AML-193 (cell line): ENCODE data around the gene MAB21L4.

ENCODE experiments used
- DNase-seq, 2 experiments: peaks; one replicate each; lab custom pipeline; 2025; lab: John Stamatoyannopoulos, UW

MAB21L4 gene

DNA sequence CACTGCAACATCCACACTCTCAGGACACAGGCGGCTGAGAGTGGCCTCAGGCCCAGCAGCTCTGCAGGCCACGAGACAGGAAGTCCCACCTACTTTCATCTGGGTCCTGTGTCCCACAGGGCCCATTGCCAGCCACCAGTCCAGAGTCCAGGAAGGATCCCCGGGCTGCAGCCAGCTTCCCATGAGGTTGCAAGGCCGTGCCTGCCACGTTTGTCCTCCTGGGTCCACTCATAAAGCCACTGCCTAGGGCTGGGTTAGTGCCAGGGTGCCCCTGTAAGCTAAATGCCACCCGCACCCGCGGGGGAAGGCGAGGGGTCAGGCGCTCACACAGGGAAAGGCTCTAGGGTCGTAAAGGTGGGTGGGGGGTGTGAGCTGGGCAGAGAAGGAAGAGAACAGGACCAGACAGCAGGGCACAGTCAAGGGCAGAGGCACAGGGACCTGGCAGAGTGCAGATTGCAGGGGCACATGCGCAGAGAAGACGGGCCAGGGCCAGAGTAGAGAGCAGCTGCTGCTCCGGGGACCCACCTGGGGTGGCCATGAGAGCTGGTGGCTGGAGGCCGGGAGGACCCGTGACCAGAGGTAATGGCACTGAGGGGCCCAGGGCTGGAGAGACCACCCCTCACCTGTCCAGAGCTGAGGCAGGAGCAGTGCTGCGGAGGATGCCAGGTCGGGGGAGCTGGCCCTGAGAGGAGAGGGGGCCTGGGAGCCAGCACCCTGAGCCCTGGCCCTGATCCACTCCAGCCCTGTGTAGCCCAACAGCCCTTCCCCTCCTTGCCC, 19.3 kb downstream of the MAB21L4 start:
- DNase-seq = no peak

- DNase-seq = no peak
These were observed 19.9 kb downstream of the MAB21L4 start for GRCh38 chr2:240876035-240876474.

- DNase-seq = no peak
These were observed 20.5 kb downstream of the MAB21L4 start for GRCh38 chr2:240875228-240876034.

GRCh38 chr2:240874715-240875227, 21.2 kb downstream of the MAB21L4 start:
- no peak for DNase-seq

- DNase-seq = no peak
These were observed 21.9 kb downstream of the MAB21L4 start for GRCh38 chr2:240873805-240874714.

GRCh38 chr2:240873098-240873788, 22.7 kb downstream of the MAB21L4 start:
- DNase-seq = no peak

- DNase-seq = no peak
These were observed 23.4 kb downstream of the MAB21L4 start for GRCh38 chr2:240872317-240873097.

DNA sequence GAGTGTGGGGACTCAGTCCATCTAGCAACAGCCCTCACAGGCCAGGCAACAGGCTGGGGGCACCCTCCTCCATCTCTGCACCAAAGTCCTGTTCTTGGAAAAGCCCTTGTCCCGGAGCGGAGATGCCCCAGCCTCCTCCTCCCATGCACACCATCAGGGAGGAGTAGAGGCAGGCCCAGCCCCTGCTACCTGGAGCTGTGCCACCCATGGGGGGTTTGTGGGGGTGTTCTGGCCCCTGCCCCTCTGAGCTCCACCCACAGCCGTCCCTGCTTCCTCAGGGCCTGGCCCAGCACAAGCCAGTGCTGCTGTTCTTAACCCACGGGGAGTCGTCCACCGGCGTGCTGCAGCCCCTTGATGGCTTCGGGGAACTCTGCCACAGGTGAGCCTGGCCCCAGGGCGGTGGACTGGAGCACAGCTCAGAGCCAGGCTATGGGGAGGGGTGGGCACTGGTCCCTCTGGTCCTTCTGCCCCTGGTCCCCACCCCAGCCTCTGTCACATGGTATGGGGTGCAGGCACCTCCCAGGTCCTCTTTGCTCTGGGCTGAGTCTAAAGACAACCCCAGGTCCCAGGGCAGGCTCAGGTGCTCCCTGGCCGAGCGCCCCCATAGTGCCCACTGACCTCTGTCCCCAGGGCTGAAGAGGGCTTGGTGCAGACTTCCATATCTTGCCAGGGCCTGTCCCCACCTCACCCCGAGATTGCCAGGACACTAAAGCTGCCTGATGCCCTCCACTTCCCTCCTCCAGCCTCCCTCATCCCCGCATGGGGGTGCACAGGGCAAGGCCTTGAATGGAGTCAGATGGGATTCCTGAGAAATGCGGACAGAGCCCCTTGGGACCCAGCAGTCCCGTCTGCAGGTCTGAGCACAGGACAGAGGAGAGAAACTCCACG, 24.6 kb downstream of the MAB21L4 start:
- DNase-seq = no peak

GRCh38 chr2:240869956-240870875, 25.7 kb downstream of the MAB21L4 start:
- no peak for DNase-seq

DNA sequence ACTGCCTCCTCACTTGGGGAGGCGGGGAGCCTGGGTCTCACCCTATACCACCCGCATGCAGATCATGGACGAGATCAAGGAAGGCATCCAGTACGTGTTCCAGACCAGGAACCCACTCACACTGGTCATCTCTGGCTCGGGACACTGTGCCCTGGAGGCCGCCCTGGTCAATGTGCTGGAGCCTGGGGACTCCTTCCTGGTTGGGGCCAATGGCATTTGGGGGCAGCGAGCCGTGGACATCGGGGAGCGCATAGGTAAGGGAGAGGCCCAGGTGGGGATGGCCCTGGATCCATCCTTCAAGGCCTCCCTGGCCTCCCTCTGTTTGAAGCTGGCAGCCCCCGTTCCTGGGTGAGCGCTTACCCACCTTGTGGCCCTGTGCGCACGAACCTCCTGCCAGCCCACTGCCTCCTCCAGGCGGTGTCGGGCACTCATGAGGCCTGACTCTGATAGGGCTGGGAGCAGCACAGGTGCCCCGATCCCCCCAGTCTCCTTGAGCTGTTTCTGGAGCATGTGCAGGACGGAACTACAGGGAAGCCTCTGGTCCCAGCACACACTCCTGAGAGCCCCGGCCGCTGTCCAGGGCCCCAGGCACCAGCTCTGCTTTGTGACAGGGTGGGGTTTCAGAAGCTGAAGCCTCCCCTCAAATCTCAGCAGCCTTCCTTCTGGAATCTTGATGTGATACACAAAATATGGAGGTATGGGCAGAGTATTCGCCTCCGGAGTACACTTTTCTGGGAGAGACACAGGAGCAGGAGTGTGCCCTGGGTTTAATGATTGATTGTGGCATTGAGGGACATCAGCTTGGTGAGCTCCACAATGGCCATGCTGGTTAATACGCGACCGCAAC, 26.6 kb downstream of the MAB21L4 start:
- no peak for DNase-seq

- no peak for DNase-seq
These were observed 27.5 kb downstream of the MAB21L4 start, which contains the start of gene AGXT for GRCh38 chr2:240868286-240869108. AGXT (plus strand) TSS chr2:240868824; CDS start chr2:240868866, 42 bp downstream.

DNA sequence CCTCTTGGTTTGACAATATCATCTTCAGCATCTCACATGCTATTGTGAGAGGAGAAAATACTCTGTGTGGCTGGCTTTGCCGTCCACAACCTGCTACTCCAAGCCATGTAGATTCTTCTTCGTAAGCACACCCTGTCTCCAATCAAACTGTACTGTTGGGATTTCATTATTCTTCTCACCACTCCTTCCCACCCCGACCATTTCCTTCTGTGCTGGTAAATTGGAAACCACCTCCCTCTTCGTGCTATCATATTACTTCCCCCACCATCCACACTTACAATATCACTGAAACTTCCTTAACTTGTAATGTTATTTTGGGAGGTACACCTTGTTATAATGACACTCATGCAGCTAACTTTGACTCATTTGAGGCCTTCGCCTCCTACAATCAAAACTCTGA, 30.6 kb downstream of the MAB21L4 start:
- DNase-seq = no peak

DNA sequence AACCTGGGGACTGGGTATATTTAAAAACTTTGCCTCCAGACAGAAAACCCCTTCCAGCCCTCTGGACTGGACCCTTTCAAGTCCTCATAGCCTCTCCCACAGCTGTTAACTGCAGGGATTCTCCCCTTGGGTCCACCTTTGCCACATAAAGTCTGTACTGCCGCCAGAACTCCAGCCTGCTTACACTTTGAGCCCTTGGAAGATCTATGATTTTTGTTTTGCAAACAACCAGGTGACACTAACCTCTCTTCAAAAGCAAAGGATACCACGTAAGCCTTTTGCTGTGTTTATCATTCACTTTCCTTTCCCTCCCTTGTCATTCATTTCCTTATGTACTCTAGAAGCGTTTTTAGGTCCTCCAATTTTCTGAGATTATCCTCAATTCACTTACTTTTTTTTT, 31.5 kb downstream of the MAB21L4 start:
- no peak for DNase-seq

DNA sequence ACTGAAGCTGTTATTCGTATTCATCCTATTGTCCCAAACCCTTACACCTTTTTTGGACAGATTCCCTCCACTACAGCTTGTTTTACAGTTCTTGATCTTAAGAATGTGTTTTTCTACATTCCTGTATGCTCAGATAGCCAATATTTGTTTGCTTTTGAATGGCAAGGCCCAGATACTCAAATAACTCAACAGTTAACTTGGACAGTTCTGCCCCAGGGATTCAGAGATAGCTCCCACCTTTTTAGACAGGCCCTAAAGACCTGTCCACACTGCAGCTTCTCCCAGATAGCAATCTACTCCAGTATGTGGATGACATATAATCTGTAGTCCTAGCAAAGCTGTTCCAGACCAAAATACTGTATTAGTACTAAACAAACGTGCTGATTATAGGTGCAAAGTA, 34.4 kb downstream of the MAB21L4 start:
- no peak for DNase-seq

DNA sequence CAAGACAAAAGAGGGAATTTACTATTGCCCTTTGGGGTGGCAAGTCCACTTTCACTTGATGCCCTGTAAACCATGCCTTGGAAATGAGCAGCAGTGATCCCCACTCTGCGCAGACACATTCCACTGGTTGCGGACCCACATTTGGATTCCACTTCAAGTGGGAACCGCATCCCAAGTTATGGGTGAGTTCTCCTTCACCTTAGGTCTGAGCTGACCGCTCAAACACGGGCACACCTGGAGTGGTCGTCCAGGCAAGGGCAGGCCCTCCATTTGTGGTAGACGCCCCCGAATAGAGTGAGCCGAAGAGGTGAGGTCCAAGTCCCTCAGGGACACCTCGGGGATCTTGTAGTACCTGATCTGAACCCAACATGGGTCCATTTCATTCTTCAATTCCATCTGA, 37.1 kb downstream of the MAB21L4 start:
- no peak for DNase-seq

GRCh38 chr2:240858321-240858720, 37.6 kb downstream of the MAB21L4 start:
- no peak for DNase-seq
